HG03575 (cell line): ENCODE results near the gene MTIF3.
"Not testable (repeated sequence)": the region's sequence is repeated elsewhere in the genome, so short reads cannot be mapped to it uniquely, and the experiment has no call there.

Source experiments
- ATAC-seq: cut with Tn5 transposase; IDR thresholded peaks from one replicate; pipeline ENCODE4 v1.9.1; 2021; ENCODE audit not compliant: unreplicated experiment, insufficient number of reproducible peaks, low FRiP score; ENCODE audit errors: extremely low read depth

The MTIF3 gene

DNA sequence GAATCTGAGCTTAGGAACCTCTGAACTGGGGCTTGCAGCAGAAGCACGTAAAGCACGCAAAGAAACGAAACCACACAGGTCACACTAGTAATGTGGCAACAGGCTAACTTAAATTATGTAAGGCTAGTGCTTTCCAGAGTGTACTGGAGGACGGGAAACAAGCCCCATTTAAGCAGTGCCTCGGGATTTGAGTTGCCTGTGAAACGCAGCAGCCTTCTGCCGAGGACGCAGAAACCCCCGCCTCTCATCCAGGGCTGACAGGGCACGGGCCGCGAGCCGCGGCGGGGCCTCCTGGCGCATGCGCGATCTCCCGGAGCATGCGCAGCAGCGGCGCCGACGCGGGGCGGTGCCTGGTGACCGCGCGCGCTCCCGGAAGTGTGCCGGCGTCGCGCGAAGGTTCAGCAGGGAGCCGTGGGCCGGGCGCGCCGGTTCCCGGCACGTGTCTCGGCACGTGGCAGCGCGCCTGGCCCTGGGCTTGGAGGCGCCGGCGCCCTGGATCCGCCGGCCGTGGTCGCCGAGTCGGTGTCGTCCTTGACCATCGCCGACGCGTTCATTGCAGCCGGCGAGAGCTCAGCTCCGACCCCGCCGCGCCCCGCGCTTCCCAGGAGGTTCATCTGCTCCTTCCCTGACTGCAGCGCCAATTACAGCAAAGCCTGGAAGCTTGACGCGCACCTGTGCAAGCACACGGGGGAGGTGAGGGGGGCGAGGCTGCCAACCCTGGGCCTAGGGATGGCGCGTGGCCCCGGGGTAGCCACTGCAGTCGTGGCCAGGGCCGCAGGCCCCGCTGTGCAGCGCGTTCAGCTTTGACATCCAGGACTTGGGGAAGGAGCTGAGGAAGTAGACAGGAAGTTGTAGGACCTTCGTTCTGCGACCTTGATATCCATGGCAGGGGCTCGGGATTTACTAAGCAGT lies 25.9 kb downstream of the MTIF3 start, which contains the start of gene GTF3A:
Gene GTF3A (plus strand): TSS at position 374 of the 912 bp plus-strand sequence.
- no peak for ATAC-seq

DNA sequence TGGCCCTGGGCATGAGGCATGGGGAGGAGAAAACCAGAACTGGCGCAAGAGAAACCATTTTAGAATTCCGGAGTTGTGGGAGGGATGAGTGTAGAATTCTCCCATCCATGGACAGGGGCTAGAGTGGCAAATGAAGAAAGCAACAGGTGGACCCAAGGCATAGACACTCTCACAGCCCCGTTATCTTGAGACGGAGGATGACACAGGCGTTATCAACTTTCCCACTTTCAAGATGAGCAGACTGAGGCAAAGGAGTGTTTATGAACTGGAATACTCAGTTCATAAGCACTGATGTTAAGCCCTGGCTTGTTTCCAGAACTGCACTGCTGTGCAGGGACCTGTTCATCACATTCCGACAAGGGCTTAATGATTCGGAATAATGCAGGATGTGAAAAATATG lies 27.0 kb downstream of the MTIF3 start:
- ATAC-seq: no peak

DNA sequence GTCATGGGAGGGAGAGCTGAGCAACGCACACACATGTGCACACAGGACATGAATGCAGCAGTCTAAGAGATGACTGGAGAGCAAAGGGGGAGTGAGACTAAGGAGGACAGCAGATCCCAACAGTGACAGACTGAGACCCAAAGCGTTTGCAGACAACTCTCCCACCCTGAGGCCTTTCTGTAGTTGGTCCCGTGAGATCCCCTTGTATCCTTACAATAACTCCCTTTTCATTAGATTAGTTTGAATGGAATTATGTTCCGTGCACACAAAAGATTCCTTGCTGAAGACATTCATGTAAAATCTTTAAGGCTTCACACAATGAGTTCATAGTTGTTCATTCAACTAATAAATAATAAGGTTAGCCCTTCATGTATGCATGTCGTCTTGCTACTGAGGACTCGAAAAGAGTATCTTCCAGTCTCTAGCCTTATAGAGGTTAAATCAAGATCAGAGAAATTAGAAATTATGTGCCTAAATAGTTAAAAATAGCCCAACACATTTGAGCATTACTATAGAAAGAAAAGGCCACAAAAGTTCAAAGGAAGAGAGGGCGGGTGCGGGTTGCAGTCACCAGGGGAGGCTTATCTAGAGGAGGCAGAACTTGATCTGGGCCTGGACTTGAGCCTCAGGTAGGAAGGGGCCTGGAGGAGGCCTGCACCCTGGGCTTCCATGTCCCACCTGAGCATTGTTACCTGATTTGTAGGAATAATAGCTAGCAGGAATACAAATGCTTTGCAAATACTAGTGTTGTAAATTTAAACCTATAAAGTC lies 29.1 kb downstream of the MTIF3 start:
- ATAC-seq: no peak

DNA sequence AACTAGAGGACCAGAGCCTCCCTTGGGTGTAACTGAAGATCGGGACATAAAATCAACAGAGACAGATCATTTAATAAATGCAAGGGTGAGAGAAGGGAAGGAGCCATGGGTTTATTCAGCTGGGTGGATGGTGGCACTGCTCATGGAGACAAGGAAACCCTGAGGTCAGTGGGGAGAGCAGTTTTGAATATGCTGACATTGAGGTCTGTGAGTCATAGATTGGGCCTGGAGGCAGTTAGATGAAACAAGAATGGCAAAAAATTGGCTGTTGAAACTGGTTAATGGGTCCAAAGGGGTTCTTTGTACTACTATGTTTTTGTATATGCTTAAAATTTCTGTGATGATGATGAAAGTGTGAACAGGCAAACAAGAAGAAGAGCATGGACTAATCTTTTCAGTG lies 31.0 kb downstream of the MTIF3 start:
- ATAC-seq: no peak

DNA sequence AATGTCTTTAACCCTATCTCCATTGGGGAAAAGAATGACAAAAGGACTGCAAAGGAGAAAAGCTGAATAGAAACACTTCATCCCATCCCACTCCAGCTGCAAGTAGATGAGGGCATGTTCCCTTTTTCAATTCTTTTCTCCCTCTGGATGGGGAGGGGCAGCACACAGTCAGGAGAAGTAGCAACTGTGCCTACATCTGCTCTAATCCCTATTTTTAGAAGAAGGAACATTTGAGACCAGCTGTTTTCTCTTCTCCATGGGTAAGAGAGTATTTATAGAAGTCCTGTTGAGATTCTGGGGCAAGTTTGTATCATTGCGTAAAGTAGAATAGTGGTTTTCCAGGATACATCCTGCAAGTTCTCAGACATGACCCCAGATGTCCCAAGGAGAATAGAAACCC lies 35.2 kb downstream of the MTIF3 start:
- ATAC-seq: no peak

DNA sequence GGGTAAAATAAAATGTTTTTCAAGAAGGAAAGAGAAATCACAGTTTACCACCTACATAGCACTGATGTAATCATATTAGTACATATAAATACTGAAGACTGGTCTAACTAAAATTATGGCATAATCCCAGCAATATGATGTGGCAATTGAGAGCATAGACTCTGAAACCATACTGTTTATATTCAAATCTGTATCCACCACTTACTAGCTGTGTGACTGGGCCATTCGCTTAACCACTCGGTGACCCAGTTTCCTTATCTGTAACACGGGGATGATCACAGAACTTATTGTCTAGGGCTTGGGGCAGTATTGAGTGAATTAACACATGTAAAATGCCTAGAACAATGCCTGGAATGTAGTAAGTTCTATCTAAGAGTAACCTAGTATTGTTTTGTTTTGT lies 39.0 kb downstream of the MTIF3 start:
- ATAC-seq: no peak

DNA sequence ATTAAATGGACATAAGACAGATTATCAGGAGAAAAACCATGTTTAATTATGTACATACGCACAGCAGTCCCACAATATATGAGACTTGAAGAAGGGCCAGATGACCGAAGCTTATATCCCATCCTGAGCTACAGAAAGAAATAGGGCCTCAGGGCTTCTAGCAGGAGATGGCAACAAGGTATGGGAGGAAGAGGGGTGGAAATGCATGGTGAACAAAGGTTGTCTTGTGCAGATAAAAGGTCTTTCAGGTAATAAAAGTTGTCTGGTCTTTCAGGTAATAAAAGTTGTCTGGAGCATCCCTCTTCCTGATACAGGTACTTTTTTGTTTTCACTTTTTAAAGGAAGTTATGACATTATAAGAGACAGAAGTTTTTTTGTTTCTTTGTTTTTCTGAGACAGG lies 41.4 kb downstream of the MTIF3 start:
- no peak for ATAC-seq

DNA sequence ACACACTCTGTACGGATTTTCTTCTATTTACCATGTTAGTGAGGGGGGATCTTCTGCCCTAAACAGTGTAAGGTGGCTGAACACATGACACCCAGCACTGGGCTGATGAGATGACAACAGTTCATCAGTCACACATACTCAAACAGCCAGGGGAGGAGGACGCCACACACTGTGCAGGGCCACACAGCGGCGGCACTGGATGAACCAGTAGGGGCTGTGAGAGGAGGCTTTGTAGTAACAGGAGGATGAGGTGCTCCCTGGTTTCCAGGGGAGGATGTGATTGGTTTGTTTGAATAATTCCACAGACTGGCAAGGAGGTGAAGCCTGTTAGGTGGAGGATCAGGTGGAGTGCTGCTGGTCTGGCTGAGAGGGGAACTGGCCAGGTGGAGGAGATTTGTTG lies 42.3 kb downstream of the MTIF3 start:
- ATAC-seq: no peak

DNA sequence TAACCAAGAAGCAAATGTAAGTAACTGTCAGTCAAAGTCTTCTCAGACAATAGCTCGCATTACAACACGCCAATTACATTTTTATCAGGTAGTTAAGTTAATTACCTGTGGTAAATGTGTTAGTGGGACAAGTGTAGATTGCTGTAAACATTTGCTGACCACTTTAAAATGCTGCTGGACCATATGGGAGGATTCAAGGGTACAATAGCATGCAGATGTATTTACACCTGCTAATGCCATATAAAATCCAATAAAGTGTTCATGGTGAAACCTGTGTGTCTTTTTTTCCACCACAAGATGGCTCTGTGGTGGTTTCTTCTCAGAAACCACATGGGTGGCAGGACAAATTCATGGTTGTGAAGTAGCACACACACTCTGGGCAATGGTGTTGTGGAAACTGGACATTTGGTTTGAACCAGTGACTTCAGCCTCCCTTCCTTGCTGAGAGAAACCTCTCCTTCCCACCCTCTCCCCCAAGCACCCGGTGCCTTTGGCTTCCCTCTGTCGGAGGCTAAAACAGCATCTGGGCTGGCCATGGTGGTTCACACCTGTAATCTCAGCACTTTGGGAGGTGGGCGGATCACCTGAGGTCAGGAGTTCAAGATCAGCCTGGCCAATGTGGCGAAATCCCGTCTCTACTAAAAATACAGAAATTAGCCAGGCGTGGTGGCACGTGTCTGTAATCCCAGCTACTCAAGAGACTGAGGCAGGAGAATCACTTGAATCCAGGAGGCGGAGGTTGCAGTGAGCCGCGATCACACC lies 44.0 kb downstream of the MTIF3 start:
- no peak for ATAC-seq

DNA sequence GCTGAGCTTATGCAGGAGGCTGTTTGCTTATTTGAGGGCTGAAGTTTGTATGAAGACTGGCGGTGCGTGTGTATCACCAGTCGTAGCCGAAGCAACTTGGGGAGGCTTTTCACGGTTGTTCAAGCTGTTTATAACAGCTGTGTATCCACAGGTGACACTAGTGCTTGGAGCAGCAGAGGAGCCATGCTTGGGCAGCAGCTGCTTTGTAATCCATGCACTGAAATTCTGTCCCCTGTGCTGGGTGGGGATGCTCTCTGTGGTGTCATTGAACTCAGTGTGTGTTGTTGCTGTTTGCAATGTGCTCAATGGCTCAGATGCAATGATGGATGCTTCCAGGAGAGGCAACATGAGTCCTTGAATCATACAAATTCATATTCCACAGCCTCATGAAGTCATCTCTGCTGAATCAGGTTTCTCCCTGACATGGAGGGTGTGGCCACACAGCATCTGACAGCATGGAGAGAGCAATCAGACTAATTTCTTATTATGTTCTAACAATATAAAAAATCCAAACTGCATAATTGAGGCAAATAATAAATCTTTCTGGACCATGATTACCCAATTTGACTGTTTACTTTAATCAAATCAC lies 44.7 kb downstream of the MTIF3 start:
- no peak for ATAC-seq

DNA sequence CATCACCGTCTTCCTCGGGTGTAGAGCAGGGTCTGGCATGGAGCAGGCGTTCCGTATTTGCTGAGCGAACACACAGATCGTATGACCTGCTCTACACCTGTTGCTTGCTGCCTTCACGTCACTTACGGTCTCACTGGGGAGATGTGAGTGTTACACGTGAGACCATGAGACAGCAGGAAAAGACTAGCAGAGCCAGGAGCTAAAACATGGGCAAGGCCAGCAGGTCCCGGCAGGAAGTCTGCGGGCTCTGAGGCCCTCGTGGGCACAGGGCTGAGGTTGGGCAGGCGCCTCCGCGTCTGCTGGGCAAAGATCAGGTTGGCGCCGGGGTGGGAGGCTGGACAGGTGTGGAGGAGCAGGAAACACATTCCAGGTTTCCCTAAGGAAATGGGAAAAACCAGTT lies 45.7 kb downstream of the MTIF3 start:
- no peak for ATAC-seq

DNA sequence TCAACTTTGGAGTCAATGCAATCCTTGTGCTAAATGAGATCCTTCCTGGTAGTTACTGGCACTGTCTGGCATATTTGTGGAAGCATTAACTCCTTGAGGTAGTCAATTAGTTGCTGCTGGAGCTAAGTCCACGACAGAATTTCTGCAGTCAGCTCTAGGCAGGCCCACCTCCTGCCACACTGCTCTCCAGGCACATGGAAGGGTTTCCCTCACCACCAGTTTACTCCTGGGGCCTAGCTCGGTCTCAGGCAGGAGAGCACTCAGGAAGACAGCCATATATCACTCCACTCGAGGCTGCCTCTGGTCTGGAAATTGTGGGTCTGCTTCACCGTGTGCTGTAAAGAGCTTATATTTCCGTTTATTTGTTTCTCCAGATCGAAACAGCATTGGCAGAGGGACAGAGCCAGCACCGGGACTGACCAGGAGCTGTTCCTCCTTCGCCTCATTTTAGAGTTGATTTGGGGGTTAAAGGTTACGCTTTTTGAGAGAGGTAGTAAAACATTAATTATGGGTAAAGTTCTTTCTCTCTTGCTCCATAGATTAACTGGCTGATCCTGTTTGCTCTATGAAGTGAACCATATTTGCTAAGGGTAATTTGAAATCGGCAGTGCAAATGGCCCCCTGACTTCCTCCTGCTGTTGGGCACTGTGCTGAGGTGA lies 46.5 kb downstream of the MTIF3 start:
- no peak for ATAC-seq

DNA sequence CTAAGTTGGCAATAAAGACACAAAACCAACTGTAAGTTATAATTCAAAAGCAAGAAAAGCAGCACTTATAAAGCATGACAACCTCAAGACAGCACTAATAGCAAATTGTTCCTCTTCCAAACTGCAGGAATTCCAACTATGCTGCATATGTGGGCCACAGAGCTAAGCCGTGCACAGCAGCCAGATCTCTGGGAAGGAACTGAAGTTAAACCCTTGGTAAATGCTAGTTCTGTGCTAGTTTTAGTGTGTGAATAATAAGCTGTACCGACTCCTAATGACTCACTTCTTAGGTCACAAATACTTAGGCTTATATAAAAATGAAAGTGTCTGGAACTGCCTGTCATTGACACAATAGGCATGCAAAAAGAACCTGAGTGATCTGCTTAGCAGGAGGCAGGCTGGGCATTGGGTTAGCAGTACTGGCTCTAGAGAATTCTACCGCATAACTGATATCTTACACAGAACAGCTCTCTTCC lies 47.1 kb downstream of the MTIF3 start:
- no peak for ATAC-seq

DNA sequence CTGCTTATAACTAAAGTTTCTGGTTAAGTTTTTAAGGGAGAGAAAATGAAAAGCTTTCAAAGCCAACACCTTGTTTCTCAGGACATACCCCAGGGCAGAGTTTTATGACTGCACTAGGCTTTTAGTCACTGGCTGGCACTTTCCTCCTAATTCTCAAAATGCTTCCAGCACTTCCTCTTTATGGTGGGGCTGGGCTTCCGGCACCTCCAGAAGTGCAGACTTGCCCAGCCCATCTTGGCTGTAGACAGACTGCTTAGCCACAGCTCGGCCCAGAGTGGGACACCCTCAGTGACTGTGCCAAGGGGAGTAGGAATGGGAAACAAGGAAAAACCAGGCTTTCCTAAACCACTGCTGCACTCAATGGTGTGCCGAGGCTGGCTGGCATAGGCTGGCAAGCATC lies 49.2 kb downstream of the MTIF3 start:
- no peak for ATAC-seq

DNA sequence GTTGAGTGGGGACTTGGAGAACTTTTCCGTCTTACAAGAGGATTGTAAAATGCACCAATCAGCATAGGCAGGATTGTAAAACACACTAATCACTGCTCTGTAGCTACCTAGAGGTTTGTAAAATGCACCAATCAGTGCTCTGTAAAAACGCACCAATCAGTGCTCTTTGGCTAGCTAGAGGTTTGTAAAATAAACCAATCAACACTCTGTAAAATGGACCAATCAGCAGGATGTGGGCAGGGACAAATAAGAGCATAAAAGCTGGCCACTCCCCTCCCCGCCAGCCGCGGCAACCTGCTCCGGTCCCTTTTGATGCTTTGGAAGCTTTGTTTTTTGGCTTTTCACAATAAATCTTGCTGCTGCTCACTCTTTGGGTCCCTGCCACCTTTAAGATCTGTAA lies 50.0 kb downstream of the MTIF3 start:
- not testable (repeated sequence) for ATAC-seq

DNA sequence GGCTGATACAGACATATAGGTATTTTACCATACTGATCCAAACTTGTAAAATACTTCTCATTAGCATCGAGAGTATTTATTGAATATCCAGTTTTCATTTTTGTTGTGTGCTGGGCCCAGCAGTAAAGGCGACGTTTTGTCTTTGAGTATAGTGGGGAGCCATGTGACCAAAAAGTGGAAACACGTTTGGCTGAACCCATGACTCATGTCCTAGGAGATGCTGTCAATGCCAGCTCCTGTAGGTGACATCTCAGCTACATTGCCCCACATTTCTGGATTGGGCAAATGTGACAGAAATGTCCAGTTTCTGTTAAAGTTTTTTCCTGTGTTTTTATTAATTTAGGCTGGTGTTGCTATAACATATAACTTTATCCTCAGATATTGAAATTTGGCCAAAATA lies 52.0 kb downstream of the MTIF3 start:
- no peak for ATAC-seq

DNA sequence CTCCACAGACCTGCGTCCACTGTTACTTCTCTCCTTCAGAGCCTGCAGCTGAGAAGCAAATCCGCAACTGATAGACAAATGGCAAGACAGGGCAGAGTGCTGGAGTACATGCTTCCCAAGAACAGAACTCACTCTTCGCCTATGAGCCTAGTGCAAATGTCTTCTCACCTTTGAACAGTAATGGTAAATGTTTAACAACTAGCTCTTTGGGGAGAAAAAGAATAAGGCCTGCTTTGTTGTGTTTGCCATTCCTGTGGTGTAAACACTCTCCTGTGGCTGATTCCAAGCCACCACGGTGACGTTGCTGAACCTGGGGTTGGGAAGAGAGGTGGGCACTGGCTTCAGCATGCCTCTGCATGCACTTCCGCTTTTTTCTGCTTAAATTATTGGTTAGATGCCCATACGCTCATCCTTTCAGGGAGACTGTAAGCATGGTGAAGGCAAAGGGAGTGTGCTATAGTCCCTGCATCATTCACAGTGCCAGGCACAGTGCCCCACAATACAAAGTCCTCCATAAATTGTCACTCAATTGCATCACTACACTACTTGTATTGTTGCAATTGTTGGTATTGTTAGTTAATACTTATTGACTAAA lies 54.0 kb downstream of the MTIF3 start:
- no peak for ATAC-seq

DNA sequence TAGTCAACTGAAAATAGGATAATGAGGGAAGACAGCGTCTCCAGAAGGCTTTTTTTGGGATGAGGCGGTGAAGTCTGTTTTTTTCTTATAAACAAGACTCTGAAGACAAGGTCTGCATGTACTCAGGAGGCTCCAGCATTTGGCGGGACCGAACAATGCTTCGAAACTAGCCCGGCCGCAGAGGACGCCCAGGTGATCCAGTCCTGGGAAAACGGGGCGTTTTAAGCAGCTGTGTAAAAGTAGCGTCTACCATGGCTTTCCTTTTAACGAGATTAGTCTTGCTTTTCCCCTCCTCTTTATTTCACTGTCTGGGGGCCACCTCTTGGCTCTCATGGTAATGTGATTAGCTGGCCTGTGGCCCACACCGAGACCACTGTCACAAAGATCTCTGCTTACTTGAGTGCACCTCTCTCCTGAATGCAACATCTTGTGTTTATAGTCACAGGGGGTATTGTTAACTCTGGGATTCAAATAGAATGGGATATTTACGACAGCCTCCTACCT lies 55.3 kb downstream of the MTIF3 start:
- ATAC-seq: no peak
